Activated CD4-positive, alpha-beta T cell treated with anti-CD3 and anti-CD28 coated beads, Interleukin-2, amount 50 U/mL, for 1 hour (primary cell): Measurements from ENCODE around the gene ZG16.
"Not testable (repeated sequence)": the region's sequence is repeated elsewhere in the genome, so short reads cannot be mapped to it uniquely, and the experiment has no call there.

Source experiments
- DNase-seq: peaks from one replicate; pipeline ENCODE4 v3.0.0-alpha.2; 2020

Gene ZG16

GRCh38 chr16:29777576-29778350 lies at the start of gene ZG16:
Gene ZG16 (plus strand): TSS chr16:29778256. CDS start chr16:29779267, 1,011 bp downstream.
- no peak for DNase-seq

- no peak for DNase-seq
These were observed 48.9 kb upstream of the ZG16 start for GRCh38 chr16:29729116-29729521.

GRCh38 chr16:29730649-29731048 lies 47.4 kb upstream of the ZG16 start:
- no peak for DNase-seq

GRCh38 chr16:29731768-29732601 lies 46.1 kb upstream of the ZG16 start:
- DNase-seq: not testable (repeated sequence)

GRCh38 chr16:29734786-29735185 lies 43.3 kb upstream of the ZG16 start:
- DNase-seq: no peak

- DNase-seq: no peak
These were observed 41.9 kb upstream of the ZG16 start for GRCh38 chr16:29736112-29736511.

- DNase-seq: no peak
These were observed 41.3 kb upstream of the ZG16 start for GRCh38 chr16:29736764-29737163.

GRCh38 chr16:29737713-29738112 lies 40.3 kb upstream of the ZG16 start:
- DNase-seq: no peak

GRCh38 chr16:29738514-29738913 lies 39.5 kb upstream of the ZG16 start:
- DNase-seq: peak; percentile 53

GRCh38 chr16:29739927-29740629 lies 38.0 kb upstream of the ZG16 start:
- DNase-seq: not testable (repeated sequence)

- not testable (repeated sequence) for DNase-seq
These were observed 37.4 kb upstream of the ZG16 start for GRCh38 chr16:29740630-29741015.

- no peak for DNase-seq
These were observed 35.3 kb upstream of the ZG16 start for GRCh38 chr16:29742683-29743275.

GRCh38 chr16:29743475-29743826 lies 34.6 kb upstream of the ZG16 start:
- no peak for DNase-seq

GRCh38 chr16:29743827-29744531 lies 34.1 kb upstream of the ZG16 start:
- peak; percentile 44 for DNase-seq

- no peak for DNase-seq
These were observed 33.4 kb upstream of the ZG16 start for GRCh38 chr16:29744541-29745101.

GRCh38 chr16:29745121-29745852 lies 32.8 kb upstream of the ZG16 start:
- DNase-seq: peak; percentile 40

- DNase-seq: peak; percentile 90
These were observed 32.2 kb upstream of the ZG16 start, which contains the start of gene C16orf54 for GRCh38 chr16:29745853-29746345. Gene C16orf54 (minus strand): TSS chr16:29745990. CDS start chr16:29744951, 1,039 bp downstream.

GRCh38 chr16:29746518-29746917 lies 31.5 kb upstream of the ZG16 start:
- not testable (repeated sequence) for DNase-seq

GRCh38 chr16:29747947-29748759 lies 29.9 kb upstream of the ZG16 start:
- no peak for DNase-seq

GRCh38 chr16:29748760-29749149 lies 29.3 kb upstream of the ZG16 start:
- not testable (repeated sequence) for DNase-seq
